NOMO-1 (cell line): Measurements from ENCODE around the gene IL23A.
"Not testable (repeated sequence)": the region's sequence is repeated elsewhere in the genome, so short reads cannot be mapped to it uniquely, and the experiment has no call there.

Experiments
- DNase-seq, 2 experiments: peaks; one replicate each; lab custom pipeline; 2025; ENCODE audit not compliant: unreplicated experiment in 2 of 2; lab: John Stamatoyannopoulos, UW

The IL23A gene

DNA sequence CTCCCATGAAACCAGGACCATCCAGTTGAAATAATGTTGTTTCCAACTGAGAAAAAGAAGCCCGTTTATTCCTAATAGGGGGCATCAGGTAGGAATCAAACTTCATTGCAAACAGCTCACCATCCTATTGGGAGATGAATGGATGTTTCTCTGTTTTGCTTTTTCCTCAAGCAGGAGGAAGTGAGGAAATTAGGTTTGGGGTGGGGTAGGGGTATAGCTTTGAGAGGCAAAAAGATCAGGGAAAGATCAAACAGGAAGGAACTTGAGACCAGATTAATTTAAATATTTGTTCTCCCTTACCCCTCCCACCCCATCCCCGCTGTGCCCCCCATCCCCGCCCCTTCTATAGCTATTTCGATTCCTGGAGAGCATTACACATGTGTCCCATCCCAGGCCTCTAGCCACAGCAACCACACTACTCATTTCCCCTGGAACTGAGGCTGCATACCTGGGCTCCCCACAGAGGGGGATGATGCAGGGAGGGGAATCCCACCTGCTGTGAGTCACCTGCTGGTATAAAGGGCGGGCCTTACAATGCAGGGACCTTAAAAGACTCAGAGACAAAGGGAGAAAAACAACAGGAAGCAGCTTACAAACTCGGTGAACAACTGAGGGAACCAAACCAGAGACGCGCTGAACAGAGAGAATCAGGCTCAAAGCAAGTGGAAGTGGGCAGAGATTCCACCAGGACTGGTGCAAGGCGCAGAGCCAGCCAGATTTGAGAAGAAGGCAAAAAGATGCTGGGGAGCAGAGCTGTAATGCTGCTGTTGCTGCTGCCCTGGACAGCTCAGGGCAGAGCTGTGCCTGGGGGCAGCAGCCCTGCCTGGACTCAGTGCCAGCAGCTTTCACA is at the start of gene IL23A:
TSS of gene IL23A (plus strand) at position 577 of the 850 bp plus-strand sequence. CDS start at position 738, 161 bp downstream.
- DNase-seq = peak; percentile 23 to 56

- no peak for DNase-seq
Observed at GRCh38 chr12:56293795-56294194, 44.9 kb upstream of the IL23A start.

DNA sequence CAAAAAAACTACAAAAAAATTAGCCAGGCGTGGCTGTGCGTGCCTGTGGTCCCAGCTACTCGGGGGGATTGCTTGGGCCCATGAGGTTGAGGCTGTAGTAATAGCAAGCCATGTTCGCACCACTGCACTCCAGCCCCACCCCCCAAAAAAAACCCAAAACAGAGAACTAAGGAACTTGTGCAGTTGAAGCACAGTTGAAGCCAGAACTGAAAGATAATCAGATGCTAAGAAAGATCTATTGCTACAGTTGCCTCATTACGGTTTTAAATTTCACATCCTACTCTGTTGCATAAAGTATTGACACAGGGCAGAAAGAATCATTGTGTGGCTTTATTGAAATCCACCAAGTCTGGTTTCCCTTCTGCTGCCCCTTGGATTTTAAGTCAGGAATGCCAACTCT is 42.4 kb upstream of the IL23A start:
- DNase-seq = peak; percentile 27 to 50

- no peak for DNase-seq
Observed at GRCh38 chr12:56297400-56297799, 41.3 kb upstream of the IL23A start.

- no peak for DNase-seq
Observed at GRCh38 chr12:56298828-56299227, 39.9 kb upstream of the IL23A start.

GRCh38 chr12:56299308-56299852 is 39.3 kb upstream of the IL23A start:
- peak; percentile 20 to 36 for DNase-seq

DNA sequence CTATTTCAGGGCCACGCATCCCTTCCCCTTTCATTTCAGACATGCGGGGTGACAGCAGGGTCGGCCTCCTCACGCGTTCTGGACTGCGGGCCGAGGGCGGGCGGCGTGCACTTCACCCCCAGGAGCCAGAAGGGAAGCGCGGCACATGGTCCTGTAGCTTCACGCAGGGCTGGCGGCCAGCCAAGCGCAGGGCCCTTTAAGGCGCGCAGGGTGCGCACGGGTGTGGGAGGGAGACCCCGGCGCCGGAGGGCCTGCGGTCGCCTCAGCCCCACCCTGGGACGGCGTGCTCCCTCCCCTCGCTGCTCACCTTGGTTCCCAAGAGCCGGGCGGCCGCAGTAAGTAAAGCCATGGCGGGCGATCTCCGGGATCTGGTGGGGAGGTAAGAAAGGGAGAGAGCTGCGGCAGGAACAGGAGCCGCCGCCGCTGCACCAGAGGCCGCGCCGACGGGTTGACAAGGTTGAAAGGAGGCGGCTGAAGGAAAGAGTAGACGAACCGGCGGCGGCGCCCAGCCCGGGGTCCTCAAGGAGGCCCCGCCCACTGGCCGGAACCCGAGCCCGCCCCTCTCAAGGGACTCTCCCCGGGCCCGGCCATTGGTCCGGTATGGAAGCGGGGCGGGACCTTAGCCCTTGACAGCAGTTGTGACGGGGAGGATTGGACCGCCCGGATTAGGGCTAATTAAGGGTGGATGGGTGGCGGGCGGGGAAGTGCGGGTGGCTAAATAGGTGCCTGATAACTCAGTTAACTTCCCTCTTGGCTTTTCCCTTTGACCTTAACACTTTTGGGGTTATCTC is 38.6 kb upstream of the IL23A start, which contains the start of gene CS:
TSS of gene CS (minus strand) at position 478 of the 791 bp plus-strand sequence. CDS start at position 349, 129 bp downstream.
- peak; percentile 98 for DNase-seq

GRCh38 chr12:56300644-56301464 is 37.8 kb upstream of the IL23A start:
- DNase-seq = no peak

GRCh38 chr12:56304276-56304675 is 34.4 kb upstream of the IL23A start:
- no peak for DNase-seq

- no peak for DNase-seq
Observed at GRCh38 chr12:56304872-56305590, 33.7 kb upstream of the IL23A start.

- DNase-seq = no peak
Observed at GRCh38 chr12:56307221-56307965, 31.3 kb upstream of the IL23A start.

DNA sequence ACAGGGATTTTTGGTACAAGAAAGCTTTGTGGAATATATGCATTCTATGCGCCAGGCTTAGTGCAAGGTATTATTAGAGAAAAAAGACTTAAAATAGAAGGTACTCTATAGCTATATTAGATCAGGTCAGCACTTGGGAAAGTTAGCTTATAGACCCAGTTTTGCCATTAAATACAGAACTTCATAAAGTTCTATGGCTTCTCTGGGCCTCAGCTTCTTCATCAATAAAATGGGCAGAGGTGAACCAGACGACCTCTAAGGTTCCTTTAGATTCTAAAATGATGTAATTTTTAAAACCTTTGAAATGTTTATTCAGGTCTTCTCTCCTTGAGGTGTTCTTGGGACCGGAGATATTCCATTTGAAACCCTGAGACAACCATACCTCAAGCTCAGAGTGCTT is 30.0 kb upstream of the IL23A start:
- DNase-seq = no peak

DNA sequence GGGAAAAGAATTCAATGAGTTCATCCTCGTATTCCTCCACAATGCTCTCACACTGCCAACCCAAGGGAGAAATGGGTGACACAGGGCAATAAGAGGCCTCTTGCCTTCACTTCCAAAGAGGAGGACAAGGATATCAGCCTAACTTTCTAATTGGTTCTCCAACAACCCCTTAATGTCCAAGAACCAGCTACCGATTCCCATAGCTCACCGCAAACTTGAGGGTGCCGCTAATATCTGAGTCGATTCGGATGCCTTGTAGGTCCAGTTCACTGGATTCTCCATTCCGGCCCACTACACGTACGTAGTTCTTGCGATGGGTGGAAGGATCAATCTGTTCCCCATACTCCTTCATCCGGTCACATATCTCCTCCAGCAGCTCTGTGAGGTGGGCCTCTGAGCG is 27.7 kb upstream of the IL23A start:
- no peak for DNase-seq

DNA sequence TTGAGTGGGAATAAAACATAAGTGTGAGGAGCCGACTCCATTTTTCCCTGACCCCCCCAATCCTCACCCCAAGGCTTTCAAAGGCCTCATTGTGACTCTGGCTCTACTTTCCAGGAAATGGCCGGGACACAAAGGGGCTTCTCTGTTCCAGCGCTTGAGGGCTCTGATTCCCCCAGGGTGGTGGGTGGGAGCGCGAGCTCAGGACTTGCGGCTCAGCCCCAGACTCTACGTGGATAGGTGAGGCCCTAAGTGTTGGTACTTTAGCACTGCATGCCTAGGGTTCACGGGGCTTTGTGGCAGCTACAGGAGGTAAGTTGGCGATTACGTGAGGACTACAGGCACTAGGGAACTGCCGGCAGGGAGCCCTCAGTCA is 23.4 kb upstream of the IL23A start:
- peak in 1 of 2 experiments; percentile 16 for DNase-seq

- DNase-seq = peak; percentile 91 to 97
Observed at GRCh38 chr12:56315622-56316473, 22.8 kb upstream of the IL23A start, which contains the start of gene CNPY2. Gene CNPY2, minus strand, starts transcription at chr12:56315988. Its CDS starts 771 bp downstream, at chr12:56315217.

DNA sequence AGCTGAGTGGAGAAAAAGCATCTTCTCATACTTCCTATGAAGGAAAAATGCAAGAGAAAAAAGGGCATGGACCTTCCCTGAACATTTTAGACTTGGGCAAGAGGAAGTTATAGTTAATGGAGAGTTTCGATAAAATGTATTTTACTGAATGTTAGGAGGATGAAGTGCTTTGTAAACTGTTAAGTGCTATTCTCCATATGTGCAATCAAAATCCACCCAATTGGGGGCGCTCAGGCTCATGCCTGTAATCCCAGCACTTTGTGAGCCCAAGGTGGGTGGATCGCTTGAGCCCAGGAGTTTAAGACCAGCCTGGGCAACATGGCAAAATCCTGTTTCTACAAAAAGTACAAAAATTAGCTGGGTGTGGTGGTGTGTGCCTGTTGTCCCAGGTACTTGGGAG is 21.0 kb upstream of the IL23A start:
- DNase-seq = no peak

- no peak for DNase-seq
Observed at GRCh38 chr12:56321027-56321426, 17.7 kb upstream of the IL23A start.

- DNase-seq = not testable (repeated sequence)
Observed at GRCh38 chr12:56321610-56322009, 17.1 kb upstream of the IL23A start.
